A549 (cell line): ENCODE measurements around the gene SAG. TPM values are rescaled to one million over a fixed set of nuclear protein-coding genes. Genes with fewer than 3 reads are reported as not detected.

Experiments used
- ATAC-seq, 2 experiments: fragments of 200-7000 bp in 1 of 2; fragments of >200 bp in 1 of 2; cut with Nextera tagmentation in 1 of 2; cut with Tn5 transposase in 1 of 2; 3 replicates each; pipeline versions ENCODE4 v1.8.0 to v1.9.1; 2018 to 2020; ENCODE audit warnings: mild to moderate bottlenecking in 1 of 2, moderate library complexity in 1 of 2
- CTCF ChIA-PET: fragments of 300-600 bp; sonication (Branson Sonifier 250); formaldehyde crosslinking; extraction: SDS; loops from one replicate; lab custom pipeline; 2021; ENCODE audit warnings: antibody characterized with exemption, inconsistent platforms; lab: Yijun Ruan, JAX
- POLR2A ChIA-PET: fragments of 350-600 bp; formaldehyde crosslinking; extraction: SDS; loops from one replicate; lab custom pipeline; 2021; ENCODE audit warnings: antibody characterized with exemption, inconsistent platforms; lab: Yijun Ruan, JAX
- DNase-seq, 2 experiments: peaks; one replicate each; pipeline versions ENCODE4 v3.0.0 to v3.0.0-alpha.2; 2011 to 2016; ENCODE audit warnings: low read depth in 1 of 2, low spot score in 1 of 2
- FAIRE-seq: peaks from 2 replicates; lab custom pipeline; 2011; peaks lifted over from hg19 to GRCh38; lab: Jason Lieb, UNC
- H3K27ac ChIP-seq, 2 experiments: fragments of >200 bp; sonication (Bioruptor Twin); formaldehyde crosslinking; 3 replicates each; pipeline ENCODE4 v1.5.1; 2016 to 2017
- H3K4me1 ChIP-seq: fragments of >200 bp; sonication (Bioruptor Twin); formaldehyde crosslinking; 3 replicates; pipeline ENCODE4 v1.6.1; 2016
- H3K4me2 ChIP-seq: fragments of >200 bp; sonication (Bioruptor Twin); formaldehyde crosslinking; 3 replicates; pipeline ENCODE4 v1.6.1; 2016
- H3K4me3 ChIP-seq: fragments of >200 bp; sonication (Bioruptor Twin); formaldehyde crosslinking; 3 replicates; pipeline ENCODE4 v1.5.1; 2016
- H3K9me3 ChIP-seq: fragments of >200 bp; sonication (Bioruptor Twin); formaldehyde crosslinking; 3 replicates; pipeline ENCODE4 v1.6.1; 2016
- ATOH8 ChIP-seq: fragments of 250-450 bp; sonication (Bioruptor Pico); IDR thresholded peaks from 2 replicates; pipeline ENCODE4 v1.5.0; 2020; ENCODE audit warnings: low read depth, mild to moderate bottlenecking, moderate library complexity
- CBX2 ChIP-seq: fragments of 200-600 bp; sonication (generic); IDR thresholded peaks from 2 replicates; pipeline ENCODE4 v1.6.1; 2016; ENCODE audit warnings: low read depth, mild to moderate bottlenecking, borderline replicate concordance
- CHD4 ChIP-seq: fragments of 200-600 bp; sonication (generic); IDR thresholded peaks from 2 replicates; pipeline ENCODE4 v1.6.1; 2016; ENCODE audit warnings: antibody characterized with exemption, mild to moderate bottlenecking, borderline replicate concordance
- EHF ChIP-seq: fragments of 250-450 bp; sonication (Bioruptor Pico); IDR thresholded peaks from 2 replicates; pipeline ENCODE4 v1.5.0; 2020; ENCODE audit warnings: mild to moderate bottlenecking
- EP300 ChIP-seq, 2 experiments: fragments of >200 bp; sonication (Bioruptor Twin); formaldehyde crosslinking; IDR thresholded peaks; 2 replicates in 1 of 2; 3 replicates in 1 of 2; pipeline ENCODE4 v1.6.1; 2016 to 2017
- FOSL2 ChIP-seq, 2 experiments: fragments of 450-650 bp in 1 of 2; fragments of >200 bp in 1 of 2; sonication (Bioruptor Twin) in 1 of 2; formaldehyde crosslinking; IDR thresholded peaks; 2 replicates each; pipeline versions ENCODE4 v1.5.0 to v1.6.1; 2016 to 2020; ENCODE audit warnings: mild to moderate bottlenecking in 1 of 2, moderate library complexity in 1 of 2
- HDAC2 ChIP-seq: fragments of 200-600 bp; sonication (generic); IDR thresholded peaks from 2 replicates; pipeline ENCODE4 v1.6.1; 2016
- HEYL ChIP-seq: fragments of 250-450 bp; sonication (Bioruptor Pico); IDR thresholded peaks from 2 replicates; pipeline ENCODE4 v1.8.0; 2021; ENCODE audit warnings: mild to moderate bottlenecking, moderate library complexity
- HMGXB4 ChIP-seq: fragments of 250-450 bp; sonication (Bioruptor Pico); IDR thresholded peaks from 2 replicates; pipeline ENCODE4 v1.5.0; 2021; ENCODE audit warnings: mild to moderate bottlenecking, moderate library complexity, borderline replicate concordance
- HOXA7 ChIP-seq: fragments of 250-450 bp; sonication (Bioruptor Pico); IDR thresholded peaks from 2 replicates; pipeline ENCODE4 v1.5.0; 2020; ENCODE audit warnings: mild to moderate bottlenecking, moderate library complexity
- HOXB13 ChIP-seq: fragments of 250-450 bp; sonication (Bioruptor Pico); IDR thresholded peaks from 2 replicates; pipeline ENCODE4 v1.5.0; 2020; ENCODE audit warnings: low read depth, mild to moderate bottlenecking, moderate library complexity
- JUNB ChIP-seq: fragments of >200 bp; sonication (Bioruptor Twin); formaldehyde crosslinking; IDR thresholded peaks from 2 replicates; pipeline ENCODE4 v1.6.1; 2016
- MAFK ChIP-seq: fragments of 450-650 bp; IDR thresholded peaks from 2 replicates; pipeline ENCODE4 v1.6.1; 2014; ENCODE audit not compliant: partially characterized antibody
- MAX ChIP-seq: IDR thresholded peaks from 2 replicates; pipeline ENCODE4 v1.6.1; 2012
- NPAS2 ChIP-seq: fragments of 250-450 bp; sonication (Bioruptor Pico); IDR thresholded peaks from 2 replicates; pipeline ENCODE4 v1.8.0; 2022; ENCODE audit warnings: mild to moderate bottlenecking, moderate library complexity, borderline replicate concordance
- NR3C1 ChIP-seq: fragments of >200 bp; sonication (Bioruptor Twin); formaldehyde crosslinking; IDR thresholded peaks from 3 replicates; pipeline ENCODE4 v1.6.1; 2017
- RARB ChIP-seq: fragments of 250-450 bp; sonication (Bioruptor Pico); IDR thresholded peaks from 2 replicates; pipeline ENCODE4 v1.8.0; 2021; ENCODE audit warnings: mild to moderate bottlenecking, moderate library complexity
- REST ChIP-seq: fragments of 200-600 bp; sonication (generic); IDR thresholded peaks from 2 replicates; pipeline ENCODE4 v1.6.1; 2016; ENCODE audit warnings: antibody characterized with exemption, mild to moderate bottlenecking, moderate library complexity
- TFCP2L1 ChIP-seq: fragments of 250-450 bp; sonication (Bioruptor Pico); IDR thresholded peaks from 2 replicates; pipeline ENCODE4 v1.5.0; 2021; ENCODE audit warnings: mild to moderate bottlenecking
- USF2 ChIP-seq: fragments of 450-650 bp; IDR thresholded peaks from 2 replicates; pipeline ENCODE4 v1.6.1; 2014; ENCODE audit warnings: antibody characterized with exemption
- ZNF302 ChIP-seq: fragments of 250-450 bp; sonication (Bioruptor Pico); IDR thresholded peaks from 2 replicates; pipeline ENCODE4 v1.9.0; 2021; ENCODE audit warnings: inconsistent platforms, mild to moderate bottlenecking, moderate library complexity
- WGBS: methylation state at CpG from one replicate; pipeline ENCODE4 v1.1.6; 2017; ENCODE audit errors: missing lambda C conversion rate; 5-methylcytosine and 5-hydroxymethylcytosine counted together
- polyA minus RNA-seq: library from RNA; depleted of rRNA, polyadenylated mRNA; stranded (reverse); fragments of >200 nt; gene quantifications from 2 replicates; pipeline ENCODE4 v1.2.3, GENCODE V29; 2011; rRNA and poly(A)+ RNA removed
- polyA plus RNA-seq, 4 experiments: library from polyadenylated mRNA; depleted of rRNA in 3 of 4; stranded (reverse); fragments of >200 nt; fragmentation: RNase III in 1 of 4; extraction: RNeasy Plus Mini Kit Qiagen cat#74134 plus additional on column Dnase treatment in 1 of 4; gene quantifications; 2 replicates in 3 of 4; 3 replicates in 1 of 4; pipeline ENCODE4 v1.2.3, GENCODE V29; 2011 to 2017

SAG gene
- polyA plus RNA-seq (2011; rRNA removed): not detected in 2 replicates
- not detected in 2 replicates for polyA plus RNA-seq (2012; cell fraction: cytosol; rRNA removed)
- polyA plus RNA-seq (2012; cell fraction: nucleus; rRNA removed): not detected in 2 replicates
- polyA plus RNA-seq (2017; fragmentation: RNase III; extraction: RNeasy Plus Mini Kit Qiagen cat#74134 plus additional on column Dnase treatment): not detected in 3 replicates
- 0.95 TPM in 1 of 2 replicates, not detected in the other for polyA minus RNA-seq

- Histone ChIP-seq H3K9me3 (no peaks in the 10 kb centered on the region), H3K4me3 (no peak within 1 kb of the TSS), H3K27ac (no peak within 1 kb of the TSS), H3K4me1 (no peaks in the 10 kb centered on the region), H3K4me2 (no peak within 1 kb of the TSS)
- ChIA-PET CTCF (no interaction called here), POLR2A (no interaction called here)
- no peak for FAIRE-seq
- DNase-seq: no peak
- 0 out of 6 replicates have a peak, but pooled peaks of 1 of the 2 experiments have one; percentile 13 for ATAC-seq
- 90% methylated on average over 7 of the region's 7 CpGs for WGBS
- TF ChIP-seq HEYL (CRISPR knock-in tag) (no peak), EHF (no peak), CBX2 (no peak), MAFK (no peak), ATOH8 (CRISPR knock-in tag) (no peak), MAX (no peak), HOXA7 (CRISPR knock-in tag) (no peak), HDAC2 (no peak), TFCP2L1 (no peak)
- TF ChIP-seq, all 56 proteins: peak for 0
Measured at GRCh38 chr2:233307565-233307964, at the start of gene SAG. Gene SAG, plus strand, starts transcription at chr2:233307816. Its CDS starts 1,374 bp downstream, at chr2:233309190.

GRCh38 chr2:233258211-233258610 is 49.4 kb upstream of the SAG start:
- Histone ChIP-seq H3K27ac (no peak overlapping the region), H3K4me3 (no peak overlapping the region), H3K9me3 (no peaks in the 10 kb centered on the region), H3K4me2 (no peak overlapping the region), H3K4me1 (peaks cover 36% of the 10 kb centered on the region)
- ChIA-PET CTCF (interaction anchor here (1.2 kb wide), 1 partner anchor 9 kb away, joined by 3 read pairs; no protein-coding TSS in a partner anchor), POLR2A (no interaction called here)
- FAIRE-seq (no peak), DNase-seq (no peak), ATAC-seq (no peak)
- no peak for TF ChIP-seq HEYL (CRISPR knock-in tag)
- 95% methylated on average over 2 of the region's 2 CpGs for WGBS

- no peak overlapping the region for H3K4me2 ChIP-seq
- 85% methylated on average over 1 of the region's 1 CpG for WGBS
- peak in 1 of 2 experiments; percentile 37; a peak in 2 of 6 replicates for ATAC-seq
- no peak overlapping the region for H3K27ac ChIP-seq
- H3K4me3 ChIP-seq: no peak overlapping the region
- no peak for TF ChIP-seq ATOH8 (CRISPR knock-in tag)
- TF ChIP-seq JUNB: no peak
- TF ChIP-seq NR3C1: no peak
- TF ChIP-seq NPAS2: no peak
- no peak for TF ChIP-seq RARB (CRISPR knock-in tag)
- no peak for TF ChIP-seq HMGXB4 (CRISPR knock-in tag)
- TF ChIP-seq HEYL (CRISPR knock-in tag): no peak
- no peak for TF ChIP-seq CHD4
- TF ChIP-seq FOSL2 (IDR thresholded peaks at IDR 0.05): no peak
- TF ChIP-seq FOSL2 (CRISPR knock-in tag; IDR thresholded peaks at IDR 0.05): no peak
- no peak for TF ChIP-seq EHF
- TF ChIP-seq REST: no peak
- no peak for TF ChIP-seq USF2
- no peak for TF ChIP-seq EP300 (IDR thresholded peaks at IDR 0.05)
- no peak for TF ChIP-seq HOXB13 (CRISPR knock-in tag)
- no peak for TF ChIP-seq TFCP2L1
- no peak for TF ChIP-seq ZNF302 (CRISPR knock-in tag)
- TF ChIP-seq, all 56 proteins: peak for 0
- DNase-seq: no peak
- Histone ChIP-seq H3K9me3 (no peaks in the 10 kb centered on the region), H3K4me1 (peaks cover 21% of the 10 kb centered on the region)
- ChIA-PET POLR2A (no interaction called here), CTCF (no interaction called here)
- FAIRE-seq: no peak
Measured at GRCh38 chr2:233259730-233260129, 47.9 kb upstream of the SAG start.
